MCF 10A (cell line): ENCODE data around the gene TRAF3IP3. TPM values are rescaled to one million over a fixed set of nuclear protein-coding genes. Genes with fewer than 3 reads are reported as not detected.

Experiments
- BruUV-seq: library from RNA; stranded (reverse); fragments of 400-500 nt; replicated peaks from 2 replicates; lab custom pipeline; 2021; lab: Mats Ljungman, UMichigan
- CTCF ChIA-PET: fragments of 300-600 bp; sonication (Branson Sonifier 250); formaldehyde crosslinking; extraction: SDS; loops from one replicate; lab custom pipeline; 2021; ENCODE audit warnings: antibody characterized with exemption, inconsistent platforms; lab: Yijun Ruan, JAX
- POLR2A ChIA-PET: fragments of 300-600, 350-650 bp; sonication (Branson Sonifier 250); formaldehyde crosslinking; extraction: SDS; loops from one replicate; lab custom pipeline; 2020; ENCODE audit warnings: antibody characterized with exemption, inconsistent platforms; lab: Yijun Ruan, JAX
- DNase-seq: peaks from one replicate; pipeline ENCODE4 v3.0.0-alpha.2; 2018; ENCODE audit not compliant: unreplicated experiment
- H3K27ac Mint-ChIP-seq: one replicate; pipeline ENCODE4 v1.8.0; 2022; ENCODE audit warnings: mild to moderate bottlenecking, low read depth, mixed read lengths; ENCODE audit not compliant: unreplicated experiment
- H3K27me3 Mint-ChIP-seq: one replicate; pipeline ENCODE4 v1.8.0; 2022; ENCODE audit warnings: mixed read lengths; ENCODE audit not compliant: insufficient read depth, unreplicated experiment
- H3K36me3 Mint-ChIP-seq: one replicate; pipeline ENCODE4 v1.8.0; 2022; ENCODE audit warnings: mild to moderate bottlenecking, moderate library complexity, mixed read lengths; ENCODE audit not compliant: insufficient read depth, unreplicated experiment
- H3K4me1 Mint-ChIP-seq: one replicate; pipeline ENCODE4 v1.8.0; 2022; ENCODE audit warnings: mixed read lengths; ENCODE audit not compliant: insufficient read depth, unreplicated experiment
- H3K4me3 Mint-ChIP-seq: one replicate; pipeline ENCODE4 v1.8.0; 2022; ENCODE audit warnings: mild to moderate bottlenecking, moderate library complexity, mixed read lengths; ENCODE audit not compliant: unreplicated experiment
- H3K9me3 Mint-ChIP-seq: one replicate; pipeline ENCODE4 v1.8.0; 2022; ENCODE audit warnings: mixed read lengths; ENCODE audit not compliant: unreplicated experiment
- intact Hi-C: fragments of 100-400 bp; cut with micrococcal nuclease; formaldehyde crosslinking; loops from 2 replicates; pipeline ENCODE4 v1.14.1; 2022
- total RNA-seq: library from RNA; stranded (reverse); gene quantifications from 2 replicates; pipeline ENCODE4 v1.2.3, GENCODE V29; 2022
- TF ChIP-seq, protein P1 (sequence below): fragments of 200-600 bp; IDR thresholded peaks from one replicate; pipeline ENCODE4 v1.8.0; 2022; ENCODE audit warnings: antibody characterized with exemption, mild to moderate bottlenecking; ENCODE audit not compliant: unreplicated experiment

Gene TRAF3IP3
- total RNA-seq, 1 experiment from 2014 or later: not detected

GRCh38 chr1:209736490-209737117, 19.2 kb upstream of the TRAF3IP3 start:
- intact Hi-C loops: no loop called here
- DNase-seq: no peak
- H3K4me1 Mint-ChIP-seq: peaks cover 4% of the 10 kb centered on the region
- no peaks in the 10 kb centered on the region for H3K27me3 Mint-ChIP-seq
- no TSS peak for BruUV-seq
- no peaks in the 10 kb centered on the region for H3K36me3 Mint-ChIP-seq
- no peaks in the 10 kb centered on the region for H3K9me3 Mint-ChIP-seq
- no peak overlapping the region for H3K27ac Mint-ChIP-seq
- no peak overlapping the region for H3K4me3 Mint-ChIP-seq
- ChIA-PET POLR2A (interaction anchor here (0.6 to 2.2 kb wide), 4 partner anchors 9 to 126 kb away, joined by 3 to 12 read pairs (median 5); no protein-coding TSS in a partner anchor), CTCF (interaction anchor here (0.6 to 16.7 kb wide), 12 partner anchors 8 to 169 kb away, joined by 3 to 227 read pairs (median 3); partner anchors contain the start of gene TRAF3IP3)
- TF ChIP-seq, protein P1, sequence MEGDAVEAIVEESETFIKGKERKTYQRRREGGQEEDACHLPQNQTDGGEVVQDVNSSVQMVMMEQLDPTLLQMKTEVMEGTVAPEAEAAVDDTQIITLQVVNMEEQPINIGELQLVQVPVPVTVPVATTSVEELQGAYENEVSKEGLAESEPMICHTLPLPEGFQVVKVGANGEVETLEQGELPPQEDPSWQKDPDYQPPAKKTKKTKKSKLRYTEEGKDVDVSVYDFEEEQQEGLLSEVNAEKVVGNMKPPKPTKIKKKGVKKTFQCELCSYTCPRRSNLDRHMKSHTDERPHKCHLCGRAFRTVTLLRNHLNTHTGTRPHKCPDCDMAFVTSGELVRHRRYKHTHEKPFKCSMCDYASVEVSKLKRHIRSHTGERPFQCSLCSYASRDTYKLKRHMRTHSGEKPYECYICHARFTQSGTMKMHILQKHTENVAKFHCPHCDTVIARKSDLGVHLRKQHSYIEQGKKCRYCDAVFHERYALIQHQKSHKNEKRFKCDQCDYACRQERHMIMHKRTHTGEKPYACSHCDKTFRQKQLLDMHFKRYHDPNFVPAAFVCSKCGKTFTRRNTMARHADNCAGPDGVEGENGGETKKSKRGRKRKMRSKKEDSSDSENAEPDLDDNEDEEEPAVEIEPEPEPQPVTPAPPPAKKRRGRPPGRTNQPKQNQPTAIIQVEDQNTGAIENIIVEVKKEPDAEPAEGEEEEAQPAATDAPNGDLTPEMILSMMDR: no peak

- Mint-ChIP-seq H3K4me3 (no peak overlapping the region), H3K27ac (no peak overlapping the region), H3K36me3 (no peaks in the 10 kb centered on the region), H3K27me3 (no peaks in the 10 kb centered on the region), H3K4me1 (peaks cover 4% of the 10 kb centered on the region), H3K9me3 (no peaks in the 10 kb centered on the region)
- ChIA-PET CTCF (interaction anchor here (0.6 to 16.7 kb wide), 11 partner anchors 9 to 170 kb away, joined by 3 to 227 read pairs (median 3); partner anchors contain the start of gene TRAF3IP3), POLR2A (interaction anchor here (0.6 to 2.2 kb wide), 5 partner anchors 9 to 511 kb away, joined by 3 to 12 read pairs (median 3); no protein-coding TSS in a partner anchor)
- intact Hi-C loops: no loop called here
- TF ChIP-seq, protein P1: no peak
- no TSS peak for BruUV-seq
- no peak for DNase-seq
Measured at GRCh38 chr1:209737118-209737505, 18.7 kb upstream of the TRAF3IP3 start.

DNA sequence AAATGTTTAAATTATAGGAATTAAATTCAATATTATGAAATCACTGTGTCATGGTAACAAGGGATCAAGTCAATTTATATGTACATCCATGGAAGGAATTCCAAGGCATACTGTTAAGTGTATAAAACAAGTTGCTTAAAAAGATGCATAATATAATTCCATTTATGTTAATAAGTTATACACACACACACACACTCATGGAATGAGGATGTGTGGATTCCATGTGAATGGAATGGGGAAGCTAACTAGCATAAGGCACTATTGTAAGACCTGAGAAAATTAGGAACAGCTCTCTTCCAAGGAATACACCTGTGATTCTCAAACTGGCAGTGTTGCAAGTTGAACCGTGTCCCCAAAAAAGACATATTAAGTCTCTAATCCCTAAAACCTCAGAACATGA, 17.6 kb upstream of the TRAF3IP3 start:
- peaks cover 10% of the 10 kb centered on the region for H3K4me1 Mint-ChIP-seq
- ChIA-PET POLR2A (no interaction called here), CTCF (interaction anchor here (0.6 to 16.7 kb wide), 6 partner anchors 8 to 709 kb away, joined by 3 to 227 read pairs (median 7); no protein-coding TSS in a partner anchor)
- H3K27ac Mint-ChIP-seq: no peak overlapping the region
- no peak overlapping the region for H3K4me3 Mint-ChIP-seq
- intact Hi-C loops: no loop called here
- H3K27me3 Mint-ChIP-seq: no peaks in the 10 kb centered on the region
- BruUV-seq: no TSS peak
- TF ChIP-seq, protein P1: no peak
- no peaks in the 10 kb centered on the region for H3K36me3 Mint-ChIP-seq
- no peak for DNase-seq
- H3K9me3 Mint-ChIP-seq: no peaks in the 10 kb centered on the region

- POLR2A ChIA-PET: no interaction called here
- no peak for DNase-seq
- TF ChIP-seq, protein P1: no peak
- Mint-ChIP-seq H3K27me3 (no peaks in the 10 kb centered on the region), H3K27ac (no peak overlapping the region), H3K4me1 (peaks cover 12% of the 10 kb centered on the region), H3K4me3 (no peak overlapping the region), H3K9me3 (no peaks in the 10 kb centered on the region), H3K36me3 (no peaks in the 10 kb centered on the region)
- no TSS peak for BruUV-seq
- intact Hi-C loops: no loop called here
- CTCF ChIA-PET: interaction anchor here (0.6 to 1.6 kb wide), 3 partner anchors 28 to 175 kb away, joined by 3 to 5 read pairs (median 4); no protein-coding TSS in a partner anchor
Measured at GRCh38 chr1:209741193-209741592, 14.7 kb upstream of the TRAF3IP3 start.
